Neutrophil (primary cell): ENCODE data around the gene QSER1.

ENCODE experiments used
- H3K27ac ChIP-seq: fragments of 200-600 bp; sonication (generic); 2 replicates; pipeline ENCODE4 v1.5.1; 2016; ENCODE audit warnings: mild to moderate bottlenecking, moderate library complexity
- H3K27me3 ChIP-seq: fragments of 200-600 bp; sonication (generic); 2 replicates; pipeline ENCODE4 v1.6.0; 2016; ENCODE audit warnings: mild to moderate bottlenecking
- H3K36me3 ChIP-seq: fragments of 200-600 bp; sonication (generic); 2 replicates; pipeline ENCODE4 v1.5.1; 2017
- H3K4me1 ChIP-seq, 2 experiments: fragments of 200-600 bp in 1 of 2; sonication (generic) in 1 of 2; 1 replicate in 1 of 2; 2 replicates in 1 of 2; pipeline versions ENCODE4 v1.5.1 to v1.6.1; 2013 to 2016; ENCODE audit warnings: low read depth in 1 of 2, low read length in 1 of 2, mild to moderate bottlenecking in 1 of 2, moderate library complexity in 1 of 2; ENCODE audit not compliant: control insufficient read depth in 1 of 2, insufficient read depth in 1 of 2
- H3K4me3 ChIP-seq, 2 experiments: fragments of 200-600 bp in 1 of 2; sonication (generic) in 1 of 2; 1 replicate in 1 of 2; 2 replicates in 1 of 2; pipeline ENCODE4 v1.5.1; 2013 to 2016; ENCODE audit warnings: low read depth in 1 of 2, low read length in 1 of 2, mild to moderate bottlenecking in 1 of 2, moderate library complexity in 1 of 2
- H3K9me3 ChIP-seq: fragments of 200-600 bp; sonication (generic); 2 replicates; pipeline ENCODE4 v1.5.1; 2016
- TF ChIP-seq, protein P1 (sequence below): fragments of 200-600 bp; sonication (generic); IDR thresholded peaks from 2 replicates; pipeline ENCODE4 v1.5.1; 2016; ENCODE audit warnings: antibody characterized with exemption

Gene QSER1

DNA sequence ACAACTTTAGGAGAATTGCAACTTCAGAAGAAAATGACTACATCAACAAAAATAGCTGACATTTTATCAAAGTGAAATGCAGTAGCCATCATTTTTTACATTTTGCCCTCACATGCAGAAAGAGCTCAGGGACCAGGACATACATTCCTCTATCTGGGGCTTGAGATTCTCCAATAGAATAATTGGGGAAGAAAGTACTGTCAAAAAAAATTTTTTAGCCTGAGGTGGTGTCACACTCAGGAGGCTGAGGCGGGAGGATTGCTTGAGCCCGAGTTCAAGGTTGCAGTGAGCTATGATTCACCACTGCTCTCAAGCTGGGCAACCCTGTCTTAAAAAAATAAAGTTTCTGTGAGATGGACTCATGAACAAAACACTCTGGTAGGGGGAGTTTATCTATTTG lies 90.9 kb downstream of the QSER1 start:
- no peaks in the 10 kb centered on the region for H3K9me3 ChIP-seq
- TF ChIP-seq, protein P1, sequence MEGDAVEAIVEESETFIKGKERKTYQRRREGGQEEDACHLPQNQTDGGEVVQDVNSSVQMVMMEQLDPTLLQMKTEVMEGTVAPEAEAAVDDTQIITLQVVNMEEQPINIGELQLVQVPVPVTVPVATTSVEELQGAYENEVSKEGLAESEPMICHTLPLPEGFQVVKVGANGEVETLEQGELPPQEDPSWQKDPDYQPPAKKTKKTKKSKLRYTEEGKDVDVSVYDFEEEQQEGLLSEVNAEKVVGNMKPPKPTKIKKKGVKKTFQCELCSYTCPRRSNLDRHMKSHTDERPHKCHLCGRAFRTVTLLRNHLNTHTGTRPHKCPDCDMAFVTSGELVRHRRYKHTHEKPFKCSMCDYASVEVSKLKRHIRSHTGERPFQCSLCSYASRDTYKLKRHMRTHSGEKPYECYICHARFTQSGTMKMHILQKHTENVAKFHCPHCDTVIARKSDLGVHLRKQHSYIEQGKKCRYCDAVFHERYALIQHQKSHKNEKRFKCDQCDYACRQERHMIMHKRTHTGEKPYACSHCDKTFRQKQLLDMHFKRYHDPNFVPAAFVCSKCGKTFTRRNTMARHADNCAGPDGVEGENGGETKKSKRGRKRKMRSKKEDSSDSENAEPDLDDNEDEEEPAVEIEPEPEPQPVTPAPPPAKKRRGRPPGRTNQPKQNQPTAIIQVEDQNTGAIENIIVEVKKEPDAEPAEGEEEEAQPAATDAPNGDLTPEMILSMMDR, result no peak
- no peaks in the 10 kb centered on the region for H3K27me3 ChIP-seq
- H3K4me3 ChIP-seq, result no peak overlapping the region
- H3K4me1 ChIP-seq, result no peaks in the 10 kb centered on the region
- H3K36me3 ChIP-seq, result no peaks in the 10 kb centered on the region
- no peak overlapping the region for H3K27ac ChIP-seq

- TF ChIP-seq, protein P1, result no peak
- H3K27ac ChIP-seq, result no peak overlapping the region
These were observed 93.0 kb downstream of the QSER1 start for GRCh38 chr11:32985600-32985999.

DNA sequence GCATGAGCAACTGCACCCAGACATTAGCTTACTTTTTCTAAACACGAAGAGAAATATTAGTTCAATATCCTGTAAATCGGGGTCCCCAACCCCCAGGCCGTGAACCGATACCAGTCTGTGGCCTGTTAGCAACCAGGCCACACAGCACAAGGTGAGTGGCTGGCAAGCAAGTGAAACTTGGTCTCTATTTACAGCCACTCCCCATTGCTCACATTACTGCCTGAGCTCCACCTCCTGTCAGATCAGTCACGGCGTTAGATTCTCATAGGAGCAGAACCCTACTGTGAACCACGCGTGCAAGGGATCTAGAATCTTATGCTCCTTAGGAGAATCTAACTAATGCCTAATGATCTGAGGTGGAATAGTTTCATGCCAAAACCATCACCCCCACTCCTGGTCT lies 95.2 kb downstream of the QSER1 start:
- TF ChIP-seq, protein P1, result no peak
- H3K27ac ChIP-seq, result no peak overlapping the region
- H3K36me3 ChIP-seq, result no peaks in the 10 kb centered on the region
- H3K4me3 ChIP-seq, result no peak overlapping the region
- H3K4me1 ChIP-seq, result no peaks in the 10 kb centered on the region
- H3K27me3 ChIP-seq, result no peaks in the 10 kb centered on the region
- no peaks in the 10 kb centered on the region for H3K9me3 ChIP-seq

More at GRCh38 chr11:32985600-32985999, 93.0 kb downstream of the QSER1 start:
- no peaks in the 10 kb centered on the region for H3K36me3 ChIP-seq
- no peak overlapping the region for H3K4me3 ChIP-seq
- no peaks in the 10 kb centered on the region for H3K9me3 ChIP-seq
- H3K27me3 ChIP-seq, result no peaks in the 10 kb centered on the region
- no peaks in the 10 kb centered on the region for H3K4me1 ChIP-seq

DNA sequence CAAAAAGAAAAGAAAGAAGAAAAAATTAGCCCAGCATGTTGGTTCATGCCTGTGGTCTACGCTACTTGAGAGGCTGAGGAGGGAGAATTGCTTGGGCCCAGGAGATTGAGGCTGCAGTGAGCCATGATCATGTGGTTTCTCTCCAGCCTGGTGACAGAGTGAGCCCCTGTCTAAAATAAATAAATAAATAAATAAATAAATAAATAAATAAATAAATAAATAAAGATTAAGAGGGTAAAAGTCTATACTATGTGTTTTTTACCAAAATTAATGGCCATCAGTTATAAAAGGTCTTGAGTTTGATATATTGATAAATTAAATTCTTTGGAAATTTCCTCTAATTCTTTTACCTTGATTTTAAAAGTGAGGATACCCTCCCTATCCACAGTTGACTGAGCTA lies 97.9 kb downstream of the QSER1 start:
- no peaks in the 10 kb centered on the region for H3K36me3 ChIP-seq
- H3K4me1 ChIP-seq, result no peaks in the 10 kb centered on the region
- TF ChIP-seq, protein P1, result no peak
- H3K4me3 ChIP-seq, result no peak overlapping the region
- no peaks in the 10 kb centered on the region for H3K27me3 ChIP-seq
- H3K9me3 ChIP-seq, result no peaks in the 10 kb centered on the region
- H3K27ac ChIP-seq, result no peak overlapping the region

- TF ChIP-seq, protein P1, result no peak
- H3K4me3 ChIP-seq, result no peak overlapping the region
- H3K9me3 ChIP-seq, result no peaks in the 10 kb centered on the region
- H3K4me1 ChIP-seq, result no peaks in the 10 kb centered on the region
- no peaks in the 10 kb centered on the region for H3K36me3 ChIP-seq
- no peak overlapping the region for H3K27ac ChIP-seq
- no peaks in the 10 kb centered on the region for H3K27me3 ChIP-seq
These were observed 98.8 kb downstream of the QSER1 start for GRCh38 chr11:32991427-32991826.

- Histone ChIP-seq H3K36me3 (no peaks in the 10 kb centered on the region), H3K4me3 (no peak overlapping the region), H3K4me1 (no peaks in the 10 kb centered on the region), H3K9me3 (no peaks in the 10 kb centered on the region), H3K27ac (no peak overlapping the region), H3K27me3 (no peaks in the 10 kb centered on the region)
- TF ChIP-seq, protein P1, result no peak
These were observed 99.3 kb downstream of the QSER1 start for GRCh38 chr11:32991898-32992297.
